ENCODE data around the gene TXNL1. TPM values are rescaled to one million over a fixed set of nuclear protein-coding genes. Genes with fewer than 3 reads are reported as not detected.

The TXNL1 gene
- total RNA-seq, 1 donor from 2014 or later, result 128 TPM

GRCh38 chr18:56632070-56633022, 6.0 kb downstream of the TXNL1 start:
- H3K27ac ChIP-seq, result no peak overlapping the region
- H3K79me2 ChIP-seq (ENCODE audit: low read depth), result peaks cover 99% of the 10 kb centered on the region
- no peaks in the 10 kb centered on the region for H3K27me3 ChIP-seq
- H3K4me3 ChIP-seq, result no peak overlapping the region
- no peak overlapping the region for H3K4me3 Mint-ChIP-seq
- H3K36me3 ChIP-seq, result no peaks in the 10 kb centered on the region
- peaks cover 72% of the 10 kb centered on the region for H4K20me1 ChIP-seq (ENCODE audit: low read depth)
- no peak overlapping the region for H3K4me2 ChIP-seq
- peaks cover 9% of the 10 kb centered on the region for H3K4me1 ChIP-seq
- H3F3A ChIP-seq (ENCODE audit: low read depth), result no peaks in the 10 kb centered on the region
- no peak overlapping the region for H3K9ac ChIP-seq
- no peak for DNase-seq (ENCODE audit: low spot score)
- TF ChIP-seq CTCF (IDR thresholded peaks at IDR 0.05) (no peak), EZH2phosphoT487 (IDR thresholded peaks at IDR 0.05) (no peak), EZH2 (IDR thresholded peaks at IDR 0.05) (no peak)
- no peak overlapping the region for H3K27ac Mint-ChIP-seq
- H3K9me3 Mint-ChIP-seq, result no peaks in the 10 kb centered on the region
- H3K9me3 ChIP-seq (ENCODE audit: low read depth), result no peaks in the 10 kb centered on the region
- peaks cover 11% of the 10 kb centered on the region for H3K4me1 Mint-ChIP-seq
- peaks cover 33% of the 10 kb centered on the region for H3K36me3 Mint-ChIP-seq
- H3K27me3 Mint-ChIP-seq (ENCODE audit: insufficient read depth, low read depth), result no peaks in the 10 kb centered on the region
- no peak overlapping the region for H2AFZ ChIP-seq (replicated peaks)

GRCh38 chr18:56627991-56628390, 10.4 kb downstream of the TXNL1 start:
- peaks cover 5% of the 10 kb centered on the region for H3K36me3 ChIP-seq
- no peak overlapping the region for H3K27ac ChIP-seq
- peaks cover 51% of the 10 kb centered on the region for H4K20me1 ChIP-seq (ENCODE audit: low read depth)
- no peak overlapping the region for H3K9ac ChIP-seq
- no peaks in the 10 kb centered on the region for H3K4me1 ChIP-seq
- H3K9me3 ChIP-seq (ENCODE audit: low read depth), result no peaks in the 10 kb centered on the region
- H3K79me2 ChIP-seq (ENCODE audit: low read depth), result peaks cover 86% of the 10 kb centered on the region
- Mint-ChIP-seq H3K27me3 (ENCODE audit: insufficient read depth, low read depth) (no peaks in the 10 kb centered on the region), H3K4me3 (no peak overlapping the region), H3K27ac (no peak overlapping the region), H3K9me3 (no peaks in the 10 kb centered on the region), H3K36me3 (peaks cover 25% of the 10 kb centered on the region), H3K4me1 (no peaks in the 10 kb centered on the region)
- no peak overlapping the region for H3K4me2 ChIP-seq
- no peak for TF ChIP-seq EZH2phosphoT487 (IDR thresholded peaks at IDR 0.05)
- no peak for TF ChIP-seq EZH2 (IDR thresholded peaks at IDR 0.05)
- TF ChIP-seq CTCF (IDR thresholded peaks at IDR 0.05), result no peak
- no peak for DNase-seq (ENCODE audit: low spot score)
- H3K27me3 ChIP-seq, result no peaks in the 10 kb centered on the region
- no peaks in the 10 kb centered on the region for H3F3A ChIP-seq (ENCODE audit: low read depth)
- no peak overlapping the region for H3K4me3 ChIP-seq
- no peak overlapping the region for H2AFZ ChIP-seq (replicated peaks)

- no peaks in the 10 kb centered on the region for H4K20me1 ChIP-seq (ENCODE audit: low read depth)
- no peaks in the 10 kb centered on the region for H3K4me1 Mint-ChIP-seq
- H3K36me3 ChIP-seq, result peaks cover 13% of the 10 kb centered on the region
- no peak overlapping the region for H3K4me3 Mint-ChIP-seq
- H3K4me3 ChIP-seq, result no peak overlapping the region
- no peaks in the 10 kb centered on the region for H3F3A ChIP-seq (ENCODE audit: low read depth)
- H3K9ac ChIP-seq, result no peak overlapping the region
- H3K27ac Mint-ChIP-seq, result no peak overlapping the region
- H3K79me2 ChIP-seq (ENCODE audit: low read depth), result no peaks in the 10 kb centered on the region
- no peak overlapping the region for H3K27ac ChIP-seq
- H3K4me1 ChIP-seq, result no peaks in the 10 kb centered on the region
- H3K9me3 ChIP-seq (ENCODE audit: low read depth), result no peaks in the 10 kb centered on the region
- TF ChIP-seq EZH2phosphoT487 (IDR thresholded peaks at IDR 0.05) (no peak), CTCF (IDR thresholded peaks at IDR 0.05) (no peak), EZH2 (IDR thresholded peaks at IDR 0.05) (no peak)
- H3K27me3 Mint-ChIP-seq (ENCODE audit: insufficient read depth, low read depth), result no peaks in the 10 kb centered on the region
- H3K36me3 Mint-ChIP-seq, result peaks cover 26% of the 10 kb centered on the region
- H2AFZ ChIP-seq (replicated peaks), result no peak overlapping the region
- no peak for DNase-seq (ENCODE audit: low spot score)
- H3K9me3 Mint-ChIP-seq, result no peaks in the 10 kb centered on the region
- no peaks in the 10 kb centered on the region for H3K27me3 ChIP-seq
- H3K4me2 ChIP-seq, result no peak overlapping the region
Measured at GRCh38 chr18:56615738-56616520, 22.5 kb downstream of the TXNL1 start.
